Dorsolateral prefrontal cortex (tissue), 118 donors: Measurements from ENCODE around the gene GLIPR1L2. TPM values are rescaled to one million over a fixed set of nuclear protein-coding genes. Genes with fewer than 3 reads are reported as not detected.

ENCODE experiments used
- total RNA-seq, 120 experiments: library from RNA; stranded (reverse); gene quantifications; one replicate each; pipeline versions ENCODE4 v1.2.3 to v1.2.4, GENCODE V29; 2022

The GLIPR1L2 gene
- total RNA-seq, 120 experiments from 2014 or later: 0.80 to 10.4 (median 3.9) TPM

Other genes with a start within 250 kb of the GLIPR1L2 start
- gene KCNC2, start 181.2 kb upstream of the GLIPR1L2 start, total RNA-seq: 100 to 1,000 TPM in 47 of 120 experiments, 10 to 100 TPM in 73; 22.4 to 144 (median 93.2) TPM
- gene CAPS2, start 60.8 kb upstream of the GLIPR1L2 start, total RNA-seq: 10 to 100 TPM; 26.0 to 75.4 (median 46.0) TPM
- not detected for gene GLIPR1L1, start 56.4 kb upstream of the GLIPR1L2 start, total RNA-seq
- gene GLIPR1, start 89.7 kb downstream of the GLIPR1L2 start, total RNA-seq: 10 to 100 TPM in 113 of 120 experiments, 1 to 10 TPM in 7; 7.5 to 35.7 (median 20.7) TPM
- gene KRR1, start 120.5 kb downstream of the GLIPR1L2 start, total RNA-seq: 10 to 100 TPM; 35.1 to 68.2 (median 51.2) TPM